Left kidney (tissue), 8 donors: ENCODE results near the gene HDDC2. TPM values are rescaled to one million over a fixed set of nuclear protein-coding genes. Genes with fewer than 3 reads are reported as not detected.

Experiments
- DNase-seq: peaks from one replicate; pipeline ENCODE4 v3.0.0-alpha.2; 2013
- long read RNA-seq, 8 donors: transcript quantifications; one replicate each; lab custom pipeline, GENCODE V29; 2026
- polyA plus RNA-seq: library from polyadenylated mRNA; unstranded; fragments of 120-200 nt; gene quantifications from one replicate; pipeline ENCODE4 v1.2.1, GENCODE V29; 2013; ENCODE audit not compliant: insufficient read length

Gene HDDC2
- polyA plus RNA-seq = 110 TPM
- long read RNA-seq, donor 1, transcript HDDC2-208 (1 exons, 3,529 nt) = major isoform, 16 of 55 reads
- long read RNA-seq, donor 1, transcript HDDC2-202 (6 exons, 918 nt) = major isoform, 16 of 55 reads
- long read RNA-seq, donor 1, transcript HDDC2-201 (5 exons, 1,350 nt) = major isoform, 16 of 55 reads
- long read RNA-seq, donor 1, partial matches to known transcripts = 0 of 55 reads
- long read RNA-seq, donor 1, other reads (novel, unspliced or antisense) = 6 of 55 reads
- long read RNA-seq, donor 2, transcript HDDC2-202 (6 exons, 918 nt) = minor isoform, 15 of 143 reads
- long read RNA-seq, donor 2, transcript HDDC2-201 (5 exons, 1,350 nt) = major isoform, 25 of 143 reads
- long read RNA-seq, donor 2, transcript HDDC2-208 (1 exons, 3,529 nt) = minor isoform, 9 of 143 reads
- long read RNA-seq, donor 2, partial matches to known transcripts = 27 of 143 reads
- long read RNA-seq, donor 2, other reads (novel, unspliced or antisense) = 64 of 143 reads
- long read RNA-seq, donor 3, transcript HDDC2-208 (1 exons, 3,529 nt) = minor isoform, 7 of 44 reads
- long read RNA-seq, donor 3, transcript HDDC2-202 (6 exons, 918 nt) = major isoform, 17 of 44 reads
- long read RNA-seq, donor 3, transcript HDDC2-201 (5 exons, 1,350 nt) = major isoform, 17 of 44 reads
- long read RNA-seq, donor 3, partial matches to known transcripts = 0 of 44 reads
- long read RNA-seq, donor 3, other reads (novel, unspliced or antisense) = 0 of 44 reads
- long read RNA-seq, donor 4, transcript HDDC2-208 (1 exons, 3,529 nt) = major isoform, 8 of 13 reads
- long read RNA-seq, donor 4, partial matches to known transcripts = 0 of 13 reads
- long read RNA-seq, donor 4, other reads (novel, unspliced or antisense) = 0 of 13 reads
- long read RNA-seq, donor 5, transcript HDDC2-208 (1 exons, 3,529 nt) = minor isoform, 11 of 111 reads
- long read RNA-seq, donor 5, transcript HDDC2-201 (5 exons, 1,350 nt) = major isoform, 44 of 111 reads
- long read RNA-seq, donor 5, transcript HDDC2-202 (6 exons, 918 nt) = minor isoform, 27 of 111 reads
- long read RNA-seq, donor 5, partial matches to known transcripts = 9 of 111 reads
- long read RNA-seq, donor 5, other reads (novel, unspliced or antisense) = 17 of 111 reads
- long read RNA-seq, donor 6, transcript HDDC2-202 (6 exons, 918 nt) = minor isoform, 20 of 55 reads
- long read RNA-seq, donor 6, transcript HDDC2-201 (5 exons, 1,350 nt) = major isoform, 22 of 55 reads
- long read RNA-seq, donor 6, transcript HDDC2-208 (1 exons, 3,529 nt) = minor isoform, 7 of 55 reads
- long read RNA-seq, donor 6, partial matches to known transcripts = 5 of 55 reads
- long read RNA-seq, donor 6, other reads (novel, unspliced or antisense) = 0 of 55 reads
- long read RNA-seq, donor 7, transcript HDDC2-202 (6 exons, 918 nt) = minor isoform, 21 of 102 reads
- long read RNA-seq, donor 7, transcript HDDC2-201 (5 exons, 1,350 nt) = major isoform, 38 of 102 reads
- long read RNA-seq, donor 7, transcript HDDC2-208 (1 exons, 3,529 nt) = minor isoform, 20 of 102 reads
- long read RNA-seq, donor 7, partial matches to known transcripts = 8 of 102 reads
- long read RNA-seq, donor 7, other reads (novel, unspliced or antisense) = 12 of 102 reads
- long read RNA-seq, donor 8, transcript HDDC2-202 (6 exons, 918 nt) = minor isoform, 8 of 57 reads
- long read RNA-seq, donor 8, transcript HDDC2-201 (5 exons, 1,350 nt) = major isoform, 9 of 57 reads
- long read RNA-seq, donor 8, partial matches to known transcripts = 5 of 57 reads
- long read RNA-seq, donor 8, other reads (novel, unspliced or antisense) = 30 of 57 reads

- DNase-seq = peak; percentile 64
Measured at GRCh38 chr6:125301435-125302391, at the start of gene HDDC2. Gene HDDC2 (minus strand): TSS chr6:125301967. CDS start chr6:125301932, 35 bp downstream.

- no peak for DNase-seq
Measured at GRCh38 chr6:125346926-125347563, 45.3 kb upstream of the HDDC2 start.

GRCh38 chr6:125346201-125346925 lies 44.6 kb upstream of the HDDC2 start:
- DNase-seq = peak; percentile 30

- no peak for DNase-seq
Measured at GRCh38 chr6:125341460-125341859, 39.7 kb upstream of the HDDC2 start.

GRCh38 chr6:125340991-125341390 lies 39.2 kb upstream of the HDDC2 start:
- DNase-seq = peak; percentile 53

GRCh38 chr6:125340175-125340835 lies 38.5 kb upstream of the HDDC2 start:
- DNase-seq = no peak

GRCh38 chr6:125339653-125340052 lies 37.9 kb upstream of the HDDC2 start:
- no peak for DNase-seq

GRCh38 chr6:125338381-125338780 lies 36.6 kb upstream of the HDDC2 start:
- DNase-seq = no peak

- no peak for DNase-seq
Measured at GRCh38 chr6:125337706-125338105, 35.9 kb upstream of the HDDC2 start.

GRCh38 chr6:125332664-125333063 lies 30.9 kb upstream of the HDDC2 start:
- DNase-seq = no peak

- DNase-seq = no peak
Measured at GRCh38 chr6:125325586-125325985, 23.8 kb upstream of the HDDC2 start.

GRCh38 chr6:125323376-125323775 lies 21.6 kb upstream of the HDDC2 start:
- no peak for DNase-seq

GRCh38 chr6:125316621-125317020 lies 14.9 kb upstream of the HDDC2 start:
- no peak for DNase-seq

GRCh38 chr6:125315548-125315947 lies 13.8 kb upstream of the HDDC2 start:
- DNase-seq = no peak

- DNase-seq = peak; percentile 59
Measured at GRCh38 chr6:125314009-125314581, 12.3 kb upstream of the HDDC2 start.

- no peak for DNase-seq
Measured at GRCh38 chr6:125312950-125313349, 11.2 kb upstream of the HDDC2 start.

- no peak for DNase-seq
Measured at GRCh38 chr6:125312478-125312877, 10.7 kb upstream of the HDDC2 start.
